H1 (cell line): ENCODE results near the gene NRSN1. TPM values are rescaled to one million over a fixed set of nuclear protein-coding genes. Genes with fewer than 3 reads are reported as not detected.

Experiments used
- CTCF ChIA-PET: fragments of 300-600 bp; sonication (Branson Sonifier 250); formaldehyde crosslinking; loops from one replicate; lab custom pipeline; 2021; ENCODE audit not compliant: partially characterized antibody; lab: Charles Lee
- POLR2A ChIA-PET: fragments of 300-600 bp; sonication (Branson Sonifier 250); formaldehyde crosslinking; loops from one replicate; lab custom pipeline; 2021; ENCODE audit warnings: inconsistent platforms; ENCODE audit not compliant: partially characterized antibody; lab: Charles Lee
- DNase-seq, 2 experiments: peaks; one replicate each; pipeline versions ENCODE4 v3.0.0 to v3.0.0-alpha.2; 2010 to 2022; ENCODE audit warnings: low spot score in 2 of 2, low read depth in 1 of 2, mixed read lengths in 1 of 2
- FAIRE-seq: peaks from 2 replicates; lab custom pipeline; 2011; peaks lifted over from hg19 to GRCh38; lab: Jason Lieb, UNC
- H2AFZ ChIP-seq: 2 replicates; pipeline ENCODE4 v1.8.1; 2012; ENCODE audit warnings: low read length, inconsistent platforms
- H2AK5ac ChIP-seq: 2 replicates; pipeline ENCODE4 v1.6.1; 2013; ENCODE audit warnings: low read depth, low read length
- H2BK120ac ChIP-seq: replicated peaks from 2 replicates; pipeline ENCODE3; 2013; ENCODE audit warnings: low read depth, low read length, inconsistent platforms
- H2BK12ac ChIP-seq: 2 replicates; pipeline ENCODE4 v1.6.1; 2013; ENCODE audit warnings: low read depth, low read length
- H2BK15ac ChIP-seq: 2 replicates; pipeline ENCODE4 v1.6.1; 2013; ENCODE audit warnings: low read length
- H2BK20ac ChIP-seq: 2 replicates; pipeline ENCODE4 v1.6.1; 2013; ENCODE audit warnings: low read length
- H2BK5ac ChIP-seq: 2 replicates; pipeline ENCODE4 v1.6.1; 2013; ENCODE audit warnings: low read depth, low read length
- H3K14ac ChIP-seq: 2 replicates; pipeline ENCODE4 v1.6.1; 2013; ENCODE audit warnings: inconsistent platforms; ENCODE audit not compliant: insufficient read length
- H3K18ac ChIP-seq: 2 replicates; pipeline ENCODE4 v1.6.1; 2013; ENCODE audit warnings: low read length; ENCODE audit errors: extremely low read depth
- H3K23ac ChIP-seq: 2 replicates; pipeline ENCODE4 v1.6.1; 2013; ENCODE audit warnings: inconsistent platforms; ENCODE audit not compliant: insufficient read length
- H3K23me2 ChIP-seq: 2 replicates; pipeline ENCODE4 v1.6.1; 2013; ENCODE audit warnings: low read depth, low read length
- H3K27ac ChIP-seq: 2 replicates; pipeline ENCODE4 v1.6.1; 2011; ENCODE audit warnings: low read depth, low read length, inconsistent platforms
- H3K27me3 ChIP-seq, 4 experiments: replicated peaks in 1 of 4; 1 replicate in 1 of 4; 2 replicates in 3 of 4; pipeline versions ENCODE4 v1.6.1 to v1.8.1; 2011 to 2013; ENCODE audit warnings: low read length in 3 of 4, mild to moderate bottlenecking in 3 of 4, inconsistent platforms in 2 of 4, mixed read lengths in 2 of 4, moderate library complexity in 1 of 4; ENCODE audit not compliant: control insufficient read depth in 3 of 4, insufficient read depth in 3 of 4; ENCODE audit errors: extremely low read depth in 1 of 4
- H3K36me3 ChIP-seq, 4 experiments: 2 replicates each; pipeline versions ENCODE4 v1.6.1 to v1.8.1; 2011 to 2013; ENCODE audit warnings: mild to moderate bottlenecking in 4 of 4, low read length in 3 of 4, moderate library complexity in 2 of 4, control low read depth in 1 of 4, inconsistent platforms in 1 of 4; ENCODE audit not compliant: insufficient read depth in 4 of 4, control insufficient read depth in 2 of 4
- H3K4ac ChIP-seq: replicated peaks from 2 replicates; pipeline ENCODE3; 2013; ENCODE audit warnings: low read length, low read depth, mixed read lengths, inconsistent platforms; ENCODE audit not compliant: insufficient read length
- H3K4me1 ChIP-seq, 4 experiments: replicated peaks in 1 of 4; 1 replicate in 1 of 4; 2 replicates in 3 of 4; pipeline versions ENCODE4 v1.6.1 to v1.8.1; 2011 to 2013; ENCODE audit warnings: low read length in 3 of 4, inconsistent platforms in 2 of 4, mixed read lengths in 1 of 4; ENCODE audit not compliant: insufficient read depth in 4 of 4, control insufficient read depth in 3 of 4
- H3K4me2 ChIP-seq, 2 experiments: 2 replicates each; pipeline versions ENCODE4 v1.6.1 to v1.8.1; 2011 to 2013; ENCODE audit warnings: low read depth in 2 of 2, low read length in 2 of 2, control low read depth in 1 of 2, inconsistent platforms in 1 of 2, mild to moderate bottlenecking in 1 of 2; ENCODE audit not compliant: insufficient read depth in 1 of 2
- H3K4me3 ChIP-seq, 4 experiments: fragments of 200-600, 300-600 bp in 1 of 4; sonication (generic), shearing (Covaris generic), sonication (Bioruptor Twin) in 1 of 4; 2 replicates each; pipeline versions ENCODE4 v1.5.1 to v1.8.1; 2011 to 2016; ENCODE audit warnings: low read length in 4 of 4, low read depth in 3 of 4, control low read depth in 2 of 4, inconsistent platforms in 2 of 4, mild to moderate bottlenecking in 2 of 4, mixed read lengths in 1 of 4, moderate library complexity in 1 of 4; ENCODE audit not compliant: insufficient read depth in 2 of 4; ENCODE audit errors: extremely low read depth in 1 of 4
- H3K56ac ChIP-seq: replicated peaks from 2 replicates; pipeline ENCODE3; 2013; ENCODE audit warnings: low read depth, mild to moderate bottlenecking, mixed read lengths, low read length, inconsistent platforms; ENCODE audit not compliant: insufficient read length
- H3K79me1 ChIP-seq: 2 replicates; pipeline ENCODE4 v1.6.1; 2013; ENCODE audit warnings: low read depth, low read length, control low read depth
- H3K79me2 ChIP-seq, 2 experiments: 2 replicates each; pipeline versions ENCODE4 v1.6.1 to v1.8.1; 2012 to 2013; ENCODE audit warnings: low read length in 2 of 2, mild to moderate bottlenecking in 2 of 2, inconsistent platforms in 1 of 2; ENCODE audit not compliant: insufficient read depth in 2 of 2, control insufficient read depth in 1 of 2
- H3K9ac ChIP-seq, 4 experiments: replicated peaks in 1 of 4; 1 replicate in 1 of 4; 2 replicates in 3 of 4; pipeline versions ENCODE4 v1.6.1 to v1.8.1; 2011 to 2013; ENCODE audit warnings: low read depth in 3 of 4, low read length in 3 of 4, control low read depth in 2 of 4, mild to moderate bottlenecking in 2 of 4, moderate library complexity in 2 of 4, inconsistent platforms in 1 of 4; ENCODE audit errors: extremely low read depth in 1 of 4
- H3K9me3 ChIP-seq, 2 experiments: 2 replicates each; pipeline versions ENCODE4 v1.6.1 to v1.8.1; 2012 to 2013; ENCODE audit warnings: mild to moderate bottlenecking in 2 of 2, moderate library complexity in 2 of 2, control low read depth in 1 of 2, inconsistent platforms in 1 of 2, low read depth in 1 of 2, low read length in 1 of 2, mixed read lengths in 1 of 2; ENCODE audit not compliant: insufficient read depth in 2 of 2
- H4K20me1 ChIP-seq, 2 experiments: replicated peaks in 1 of 2; 2 replicates each; pipeline versions ENCODE3 to v1.8.1; 2011 to 2013; ENCODE audit warnings: inconsistent platforms in 2 of 2, low read length in 2 of 2, mild to moderate bottlenecking in 1 of 2; ENCODE audit not compliant: insufficient read depth in 2 of 2, control insufficient read depth in 1 of 2
- H4K5ac ChIP-seq: 2 replicates; pipeline ENCODE4 v1.6.1; 2013; ENCODE audit warnings: low read length, low read depth, mixed read lengths, inconsistent platforms; ENCODE audit not compliant: insufficient read length
- H4K8ac ChIP-seq: 2 replicates; pipeline ENCODE4 v1.8.0; 2013; ENCODE audit warnings: mild to moderate bottlenecking, moderate library complexity, low read length, inconsistent platforms; ENCODE audit not compliant: insufficient read depth; ENCODE audit errors: extremely low read depth
- H4K91ac ChIP-seq: replicated peaks from 2 replicates; pipeline ENCODE3; 2013; ENCODE audit warnings: low read length, mixed read lengths, inconsistent platforms; ENCODE audit not compliant: insufficient read length
- ASH2L ChIP-seq: fragments of 200-600, 300-600 bp; sonication (generic); IDR thresholded peaks from one replicate; pipeline ENCODE4 v1.7.1; 2017; ENCODE audit warnings: low read length
- CTBP2 ChIP-seq: IDR thresholded peaks from 2 replicates; pipeline ENCODE4 v1.7.0; 2011; ENCODE audit warnings: borderline replicate concordance, mild to moderate bottlenecking, moderate library complexity, mixed read lengths, low read length; ENCODE audit not compliant: insufficient read depth, insufficient read length
- HDAC6 ChIP-seq: IDR thresholded peaks from one replicate; pipeline ENCODE4 v1.7.1; 2012; ENCODE audit warnings: low read depth, mild to moderate bottlenecking, inconsistent platforms, low read length, moderate library complexity
- JUND ChIP-seq: IDR thresholded peaks from 2 replicates; pipeline ENCODE4 v1.6.1; 2011; ENCODE audit warnings: mild to moderate bottlenecking, improper control_type of control experiment, low read length
- KDM1A ChIP-seq: fragments of 200-600, 300-600 bp; sonication (generic); IDR thresholded peaks from 2 replicates; pipeline ENCODE4 v1.7.1; 2016; ENCODE audit warnings: mild to moderate bottlenecking, low read length, borderline replicate concordance
- RXRA ChIP-seq: IDR thresholded peaks from 2 replicates; pipeline ENCODE4 v1.6.1; 2011; ENCODE audit warnings: low read depth, mild to moderate bottlenecking, low read length, moderate library complexity; ENCODE audit not compliant: insufficient read depth
- SIX5 ChIP-seq: IDR thresholded peaks from 2 replicates; pipeline ENCODE4 v1.6.1; 2011; ENCODE audit warnings: mild to moderate bottlenecking, low read depth, low read length
- SRF ChIP-seq: IDR thresholded peaks from 2 replicates; pipeline ENCODE4 v1.6.1; 2011; ENCODE audit warnings: mild to moderate bottlenecking, low read depth, low read length, moderate library complexity
- TCF12 ChIP-seq: IDR thresholded peaks from 2 replicates; pipeline ENCODE4 v1.6.1; 2011; ENCODE audit warnings: low read depth, mild to moderate bottlenecking, low read length
- WGBS, 2 experiments: shearing (Covaris generic) in 1 of 2; methylation state at CpG; one replicate each; pipeline versions ENCODE4 v1.1.6 to v1.1.7; 2013 to 2015; ENCODE audit warnings: low lambda C conversion rate in 2 of 2, mixed read lengths in 2 of 2, inconsistent platforms in 1 of 2, low coverage in 1 of 2, missing lambda C conversion rate in 1 of 2; ENCODE audit not compliant: insufficient replicate concordance in 2 of 2, insufficient coverage in 1 of 2, insufficient read length in 1 of 2; ENCODE audit errors: extremely low coverage in 1 of 2, missing lambda C conversion rate in 1 of 2; 5-methylcytosine and 5-hydroxymethylcytosine counted together
- polyA plus RNA-seq, 7 experiments: library from polyadenylated mRNA; depleted of rRNA in 3 of 7; stranded (reverse) in 5 of 7; unstranded in 2 of 7; fragments of >200 nt in 5 of 7; fragments of 200-250 nt in 2 of 7; gene quantifications; 1 replicate in 5 of 7; 2 replicates in 1 of 7; 4 replicates in 1 of 7; pipeline versions ENCODE4 v1.2.1 to v1.2.3, GENCODE V29; 2011 to 2013; ENCODE audit warnings: missing spikeins in 2 of 7, mixed read lengths in 2 of 7
- total RNA-seq: library from RNA; stranded (reverse); fragmentation: NEBNext Ultra II Directional; extraction: Animal tissue kit (Norgen Biotek cat#: 25700); gene quantifications from 2 replicates; pipeline ENCODE4 v1.2.1, GENCODE V29; 2021

The NRSN1 gene
- total and polyA plus RNA-seq, 2 of the 8 experiments (the other 6 are each of a cell fraction or from before 2014, with no cell fraction given): 0.15 to 0.78 TPM

- Histone ChIP-seq H3K9me3 (no peaks in the 10 kb centered on the region), H2AK5ac (no peak overlapping the region), H3K79me2 (no peaks in the 10 kb centered on the region), H2BK120ac (no peak overlapping the region), H2AFZ (no peak overlapping the region), H3K27ac (no peak overlapping the region), H3K4ac (no peak overlapping the region), H3K14ac (no peak overlapping the region), H3K4me1 (no peaks in the 10 kb centered on the region), H4K5ac (no peak overlapping the region), H3K4me2 (no peak overlapping the region), H3K27me3 (peaks cover 0 to 1% (median 0%) of the 10 kb centered on the region in 4 experiments; a peak in 1 of 7 replicates), H3K23me2 (no peaks in the 10 kb centered on the region; the same call in 1 of the 2 replicates), H4K91ac (no peak overlapping the region), H2BK5ac (no peak overlapping the region), H2BK15ac (no peak overlapping the region), H3K36me3 (no peaks in the 10 kb centered on the region), H3K18ac (no peak overlapping the region), H2BK12ac (no peak overlapping the region), H3K4me3 (no peak overlapping the region), H2BK20ac (no peak overlapping the region), H3K79me1 (no peaks in the 10 kb centered on the region), H3K23ac (no peak overlapping the region), H4K20me1 (no peaks in the 10 kb centered on the region), H4K8ac (no peak overlapping the region), H3K9ac (no peak overlapping the region), H3K56ac (no peak overlapping the region)
- TF ChIP-seq KDM1A: no peak
- TF ChIP-seq JUND: no peak
- TF ChIP-seq SRF: no peak
- TF ChIP-seq RXRA: no peak
- no peak for TF ChIP-seq ASH2L
- TF ChIP-seq HDAC6: no peak
- TF ChIP-seq TCF12: no peak
- no peak for TF ChIP-seq CTBP2
- no peak for TF ChIP-seq SIX5
- 94% methylated on average over 3 of the region's 3 CpGs; no CpG with 5 or more reads in 1 of the 2 experiments for whole genome bisulfite sequencing, 2 experiments
- FAIRE-seq: no peak
- ChIA-PET POLR2A (no interaction called here), CTCF (interaction anchor here (0.6 to 1.9 kb wide), 3 partner anchors 9 to 171 kb away, joined by 3 to 10 read pairs (median 5); no protein-coding TSS in a partner anchor)
- no peak for DNase-seq
Observed at GRCh38 chr6:24195836-24196597, 70.0 kb downstream of the NRSN1 start.
